ENCODE measurements around the gene SGMS1.
"Not testable (repeated sequence)": the region's sequence is repeated elsewhere in the genome, so short reads cannot be mapped to it uniquely, and the experiment has no call there.

SGMS1 gene

DNA sequence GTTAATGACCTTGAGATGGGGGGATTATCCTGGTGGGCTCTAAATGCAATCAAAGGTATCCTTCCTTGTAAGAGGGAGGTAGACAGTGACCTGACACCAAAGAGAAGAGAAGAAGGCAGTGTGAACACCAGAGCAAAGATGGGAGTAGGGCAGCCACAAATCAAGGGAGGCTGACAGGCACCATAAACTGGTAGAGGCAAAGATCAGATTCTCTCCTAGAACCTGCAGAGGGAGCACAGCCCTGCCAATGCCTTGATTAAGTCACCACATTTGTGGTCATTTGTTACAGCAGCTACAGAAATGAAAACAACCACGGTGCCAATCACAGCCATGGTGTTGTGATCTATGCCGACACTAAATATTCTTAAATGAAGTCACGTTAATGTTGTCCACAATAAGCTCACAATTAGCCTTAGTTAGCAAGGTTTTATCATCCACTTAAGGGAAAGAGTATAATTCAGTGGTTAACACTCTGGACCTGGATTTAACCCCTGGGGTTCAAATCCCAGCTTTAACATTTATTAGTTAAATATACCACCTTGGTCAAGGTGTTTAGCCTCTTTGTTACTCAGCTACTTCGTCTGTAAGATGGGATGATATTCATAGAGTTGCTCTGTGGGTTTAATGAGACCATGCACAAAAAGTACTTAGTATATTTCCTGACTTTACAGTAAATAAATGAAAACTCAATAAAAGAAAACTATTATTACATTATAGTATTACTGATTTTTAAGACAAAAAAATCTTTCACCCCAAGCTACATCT is 70.8 kb downstream of the SGMS1 start:
- DNase-seq = no peak

DNA sequence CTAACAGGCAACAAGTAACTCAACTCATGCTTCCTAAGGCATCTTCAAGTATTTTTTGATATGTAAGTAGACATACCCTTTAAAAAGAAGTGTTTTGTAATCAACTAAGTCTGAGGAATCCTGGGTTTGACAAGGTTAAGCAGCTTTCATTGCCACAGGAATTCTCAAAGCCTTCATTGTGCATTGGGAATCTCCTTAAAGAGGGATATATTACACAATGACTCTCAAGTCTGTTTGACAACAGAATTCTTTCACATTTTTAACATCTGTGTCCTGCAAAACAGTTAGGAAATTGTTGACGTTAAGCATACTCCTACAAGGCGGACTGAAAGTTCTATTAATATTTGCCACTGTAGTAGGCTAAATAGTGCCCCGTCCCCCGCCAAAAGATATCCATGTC is 71.4 kb downstream of the SGMS1 start:
- DNase-seq = no peak

DNA sequence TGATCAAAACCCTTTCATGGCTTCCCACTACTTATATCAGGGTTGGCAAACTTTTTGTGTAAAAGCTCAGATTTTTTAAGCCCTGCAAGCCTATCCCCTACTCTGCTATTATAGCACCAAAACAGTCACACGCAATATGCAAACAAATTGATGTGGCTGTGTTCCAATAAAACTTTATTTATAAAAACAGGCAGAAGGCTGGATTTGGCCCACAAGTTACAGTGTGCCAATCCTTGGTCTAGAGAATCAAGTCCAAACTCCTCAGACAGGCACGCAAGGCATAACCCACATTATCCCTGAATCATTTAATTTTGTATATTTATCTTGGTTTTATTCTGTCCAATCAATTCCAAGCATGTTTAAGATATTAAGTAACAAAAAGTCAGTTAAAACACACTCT is 71.9 kb downstream of the SGMS1 start:
- no peak for DNase-seq

DNA sequence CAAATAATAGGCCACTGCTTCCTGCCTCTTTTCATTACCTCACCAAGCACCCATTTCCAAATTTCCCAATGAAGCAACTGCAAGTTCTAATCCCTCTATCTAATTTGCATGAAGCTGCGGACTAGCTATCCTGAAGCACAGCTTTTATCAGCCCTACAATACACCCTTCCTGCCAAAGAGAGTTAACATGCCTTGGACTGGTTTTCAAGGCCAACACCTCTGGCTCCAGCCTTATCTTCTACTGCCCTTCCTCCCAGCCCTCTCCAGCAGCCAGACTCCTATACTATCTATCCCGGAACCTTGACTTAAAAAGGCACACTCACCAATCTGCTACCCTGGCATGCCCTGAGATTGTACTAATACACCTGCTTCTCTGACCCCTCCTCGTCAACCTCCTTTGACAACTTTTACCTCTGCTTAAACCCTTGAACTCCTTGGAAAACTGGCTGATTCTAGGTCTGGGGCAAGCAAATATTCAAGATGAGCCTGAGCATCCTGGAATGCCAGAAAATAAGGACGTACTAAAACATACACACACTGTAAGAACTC is 73.4 kb downstream of the SGMS1 start:
- no peak for DNase-seq

DNA sequence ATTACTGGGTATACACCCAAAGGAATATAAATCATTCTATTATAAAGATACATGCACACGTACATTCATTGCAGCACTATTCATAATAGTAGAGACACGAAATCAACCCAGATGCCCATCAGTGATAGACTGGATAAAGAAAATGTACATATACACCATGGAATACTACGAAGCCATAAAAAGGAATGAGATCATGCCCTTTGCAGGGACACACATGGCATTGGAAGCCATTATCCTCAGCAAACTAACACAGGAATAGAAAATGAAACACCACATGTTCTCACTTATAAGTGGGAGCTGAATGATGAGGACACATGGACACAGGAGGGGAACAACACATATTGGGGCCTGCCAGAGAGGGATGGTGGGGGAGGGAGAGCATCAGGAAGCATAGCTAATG is 74.6 kb downstream of the SGMS1 start:
- not testable (repeated sequence) for DNase-seq

DNA sequence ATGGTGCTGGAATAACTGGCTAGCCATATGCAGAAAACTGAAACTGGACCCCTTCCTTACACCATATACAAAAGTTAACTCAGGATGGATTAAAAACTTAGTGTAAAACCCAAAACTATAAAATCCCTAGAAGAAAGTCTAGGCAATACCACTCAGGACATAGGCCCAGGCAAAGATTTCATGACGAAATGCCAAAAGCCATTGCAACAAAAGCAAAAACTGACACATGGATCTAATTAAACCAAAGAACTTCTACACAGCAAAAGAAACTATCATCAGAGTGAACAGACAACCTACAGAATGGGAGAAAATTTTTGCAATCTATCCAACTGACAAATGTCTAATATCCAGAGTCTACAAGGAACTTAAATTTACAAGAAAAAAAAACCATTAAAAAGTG is 75.3 kb downstream of the SGMS1 start:
- not testable (repeated sequence) for DNase-seq

DNA sequence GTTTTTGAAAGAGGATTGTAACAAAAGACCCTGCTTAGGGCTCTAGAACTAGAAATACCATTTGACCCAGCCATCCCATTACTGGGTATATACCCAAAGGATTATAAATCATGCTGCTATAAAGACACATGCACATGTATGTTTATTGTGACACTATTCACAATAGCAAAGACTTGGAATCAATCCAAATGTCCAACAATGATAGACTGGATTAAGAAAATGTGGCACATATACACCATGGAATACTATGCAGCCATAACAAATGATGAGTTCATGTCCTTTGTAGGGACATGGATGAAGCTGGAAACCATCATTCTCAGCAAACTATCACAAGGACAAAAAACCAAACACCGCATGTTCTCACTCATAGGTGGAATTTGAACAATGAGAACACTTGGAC is 77.5 kb downstream of the SGMS1 start:
- not testable (repeated sequence) for DNase-seq

DNA sequence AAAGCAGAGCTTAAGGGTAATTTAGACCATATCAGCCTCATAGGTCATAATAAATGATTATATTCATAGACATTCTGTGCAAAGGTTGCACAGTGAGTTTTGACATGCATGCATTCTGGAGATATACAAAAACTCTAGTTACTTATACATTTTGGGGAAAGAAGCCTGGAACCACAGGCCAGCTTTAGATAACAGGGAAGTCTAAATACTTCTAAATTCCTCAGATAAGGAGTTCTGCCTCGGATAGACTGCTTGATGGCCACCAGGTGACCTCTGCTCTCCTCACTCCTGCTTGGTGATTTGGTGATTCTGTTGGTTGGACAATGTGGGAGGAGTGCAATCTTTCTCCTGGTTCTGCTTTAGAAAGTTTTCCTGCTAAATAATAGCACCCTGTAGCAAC is 77.9 kb downstream of the SGMS1 start:
- DNase-seq = no peak

DNA sequence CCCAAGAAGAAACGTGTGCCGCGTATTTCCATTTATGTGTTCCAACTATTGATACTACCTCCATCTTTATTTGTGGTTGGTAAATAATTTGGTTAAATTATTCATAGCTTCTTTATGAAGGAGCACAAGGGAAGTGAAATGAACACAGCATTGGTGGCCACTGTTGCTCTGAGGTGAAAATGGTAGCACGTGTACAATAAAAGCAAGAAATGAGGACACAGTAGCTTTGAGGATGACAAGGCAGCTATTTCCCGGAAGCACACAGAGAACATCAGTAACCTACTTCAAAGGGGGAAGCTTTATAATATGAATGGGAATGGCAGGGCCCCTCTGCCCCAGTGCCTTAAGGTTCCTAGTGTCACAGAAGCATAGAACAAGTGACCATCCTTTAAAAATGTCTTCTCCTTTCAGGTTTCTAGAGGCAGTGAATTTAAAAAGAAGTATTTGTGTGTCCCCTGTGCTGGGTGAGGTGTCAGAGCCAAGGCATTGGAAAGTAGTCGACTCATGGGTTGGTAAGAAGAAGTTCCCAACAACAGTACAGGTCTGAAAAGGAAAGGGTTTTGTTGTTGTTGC is 78.8 kb downstream of the SGMS1 start:
- no peak for DNase-seq

DNA sequence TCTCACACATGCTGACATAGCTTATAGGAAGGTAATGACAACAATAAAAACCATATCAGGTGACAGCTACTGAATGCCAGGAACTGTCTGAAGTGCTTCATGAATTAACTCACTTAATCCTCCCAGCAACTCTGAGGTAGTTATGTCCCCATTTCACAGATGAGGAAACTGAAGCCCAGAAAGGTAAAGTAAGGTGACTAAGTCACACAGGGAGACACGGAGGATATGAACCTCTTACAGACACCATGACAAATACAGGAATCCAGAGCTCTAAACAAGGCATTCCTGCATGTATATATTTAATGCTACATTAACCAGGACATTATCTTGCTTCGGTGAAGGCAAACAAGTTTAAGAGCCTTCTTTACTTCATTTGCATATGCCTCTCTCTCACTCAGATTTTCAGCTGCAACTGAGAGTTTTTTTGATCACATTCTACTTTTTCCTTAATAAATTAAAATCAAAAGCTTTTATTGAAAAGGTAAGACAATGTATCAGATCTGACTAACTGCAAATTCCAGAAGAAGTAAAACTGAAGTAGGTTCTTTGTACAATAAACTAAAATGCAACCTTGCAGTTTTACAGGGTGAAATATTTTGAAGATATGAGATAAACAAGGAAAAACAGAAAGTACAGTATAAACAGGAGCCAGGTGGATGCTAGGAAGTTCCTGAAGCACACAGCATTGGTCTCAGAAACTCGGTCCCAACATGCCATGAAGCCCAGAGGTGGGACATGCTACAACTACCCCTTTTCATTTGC is 79.5 kb downstream of the SGMS1 start:
- DNase-seq = no peak

DNA sequence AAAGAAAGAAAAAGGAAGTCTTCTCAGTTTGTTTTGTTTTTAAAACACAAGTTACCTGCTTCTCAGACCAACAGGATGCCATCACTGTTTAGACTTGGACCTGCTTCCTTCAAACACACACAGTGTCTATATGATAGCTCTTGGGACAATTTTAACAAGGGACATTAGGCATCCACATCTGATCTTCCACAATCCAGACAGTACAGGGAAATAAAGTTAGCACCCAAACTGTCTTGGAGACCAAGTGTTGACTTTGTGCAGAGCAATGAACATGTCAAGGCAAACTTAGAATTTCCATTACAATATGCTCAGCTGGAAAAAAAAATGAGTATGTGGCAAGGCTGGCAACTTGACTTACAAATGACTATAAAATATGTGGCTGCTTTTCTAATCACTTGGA is 80.9 kb downstream of the SGMS1 start:
- DNase-seq = no peak

DNA sequence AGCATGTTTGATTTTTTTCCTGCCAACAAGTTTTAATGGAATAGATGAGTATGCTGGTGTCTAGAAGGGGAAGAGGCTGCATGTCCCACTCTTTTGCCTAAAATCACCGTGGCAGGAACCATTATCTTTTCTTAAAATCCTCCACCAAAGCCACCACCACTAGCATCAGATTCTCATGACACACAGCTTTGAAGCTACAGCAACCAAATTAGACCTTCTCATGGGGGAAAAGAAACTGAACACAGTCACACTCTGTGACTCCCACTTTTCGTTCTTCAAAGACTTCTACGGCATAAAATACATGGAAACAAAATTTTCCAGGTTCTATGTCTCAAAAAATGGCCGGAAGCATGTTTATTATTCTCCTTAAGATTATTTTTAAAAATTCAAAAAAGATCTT is 81.8 kb downstream of the SGMS1 start:
- DNase-seq = no peak

DNA sequence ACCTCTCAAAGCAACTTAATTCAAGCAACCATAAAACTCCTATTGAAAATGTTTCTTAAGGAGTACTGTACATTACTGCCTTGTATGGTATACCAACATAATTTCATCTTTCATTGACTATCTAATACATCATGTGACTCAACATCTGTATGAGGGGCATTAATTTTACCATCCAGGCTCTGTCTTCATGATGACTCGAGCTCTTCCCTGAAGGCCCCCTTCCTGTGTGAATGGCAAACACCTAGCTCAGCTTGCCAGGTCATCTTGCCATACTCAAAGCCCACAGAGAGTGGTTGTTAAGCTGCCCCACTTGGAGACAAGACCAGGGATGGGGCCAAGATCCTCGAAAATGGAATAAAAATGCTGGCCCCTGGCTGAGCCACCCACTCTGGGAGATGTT is 82.4 kb downstream of the SGMS1 start:
- no peak for DNase-seq

DNA sequence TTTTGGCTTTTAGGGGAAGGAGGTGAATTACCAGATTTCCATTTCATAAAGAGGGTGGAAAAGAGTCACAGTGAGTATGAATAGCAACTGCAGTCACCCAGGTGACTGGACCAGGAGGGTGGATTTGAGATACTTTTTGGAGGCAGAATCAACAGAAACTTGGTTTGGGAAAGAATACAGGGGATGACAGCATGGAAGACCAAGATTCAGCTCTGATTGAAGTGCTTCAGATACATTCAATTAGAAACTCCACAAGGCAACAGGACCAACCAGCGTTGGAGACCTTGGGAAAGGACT is 83.0 kb downstream of the SGMS1 start:
- no peak for DNase-seq

DNA sequence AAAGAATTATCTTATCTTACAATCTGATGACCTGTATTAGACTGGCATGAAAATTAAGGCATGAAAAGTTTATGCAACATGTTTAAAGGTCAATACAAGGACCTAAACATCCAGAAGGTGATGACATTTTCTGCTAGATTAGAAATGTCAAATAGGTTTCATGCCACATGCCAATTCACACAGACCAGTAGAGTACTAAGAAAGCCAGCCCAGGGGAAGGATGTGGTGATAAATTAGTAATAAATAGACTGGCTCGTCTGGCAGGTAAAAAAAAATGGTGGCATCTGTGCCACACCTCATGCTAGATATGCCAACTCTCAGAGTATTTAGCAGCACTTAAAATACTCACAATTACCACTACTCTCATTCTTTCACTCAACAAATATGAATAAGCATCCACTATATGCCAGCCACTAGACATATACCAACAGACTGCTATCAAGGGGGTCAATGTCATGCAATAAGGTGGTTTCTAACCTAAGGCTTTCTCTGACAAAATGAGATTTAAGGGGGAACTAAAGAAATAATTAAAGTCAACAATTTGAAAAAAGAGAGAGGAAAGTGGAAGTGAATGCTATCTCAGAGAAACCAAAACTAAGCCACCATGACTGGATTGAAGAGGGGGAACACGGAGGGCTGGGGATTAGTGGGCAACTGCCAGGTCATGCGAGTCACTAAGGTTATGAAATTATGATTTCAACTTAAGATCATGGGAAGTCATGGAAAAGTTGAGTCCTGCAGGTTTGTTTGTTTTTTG is 83.5 kb downstream of the SGMS1 start:
- DNase-seq = no peak

DNA sequence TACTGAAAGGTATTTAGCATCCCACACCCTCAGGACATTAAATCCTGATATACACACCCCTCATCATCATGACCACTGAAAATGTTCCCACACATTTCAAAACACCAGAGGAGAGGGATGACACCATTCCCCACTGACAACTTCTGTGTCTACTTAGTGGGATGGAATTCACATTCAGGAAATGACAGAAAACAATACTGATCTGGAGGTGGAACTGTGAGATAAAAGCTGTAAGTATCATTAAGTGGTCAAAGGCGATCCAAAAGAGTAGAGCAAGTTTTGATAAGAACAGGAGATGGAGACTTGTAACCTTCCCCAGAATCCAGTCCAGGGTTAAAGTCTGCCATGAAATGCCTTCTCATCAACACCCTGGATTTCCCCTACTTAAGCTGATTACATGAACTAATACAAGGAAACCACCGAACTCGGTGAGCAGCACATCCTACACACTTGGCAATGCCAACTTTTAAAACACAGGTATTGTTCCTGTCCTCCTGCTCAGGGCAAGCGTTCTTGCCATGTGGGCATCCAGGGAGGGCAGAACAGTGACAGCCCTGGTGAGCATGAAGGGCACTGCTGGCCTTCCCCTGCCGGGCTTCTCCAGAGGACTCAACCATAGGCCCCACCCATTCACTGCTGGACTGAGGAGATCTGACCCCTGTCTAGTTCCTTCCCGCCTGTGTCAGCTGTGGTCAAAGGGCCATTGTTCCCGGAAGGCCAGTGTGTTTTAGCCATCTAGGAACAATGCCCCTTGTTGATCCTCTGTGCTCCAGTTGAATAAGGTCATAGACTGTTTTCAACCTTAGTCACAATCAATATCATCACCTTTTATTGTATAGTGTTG is 85.0 kb downstream of the SGMS1 start:
- DNase-seq = no peak

DNA sequence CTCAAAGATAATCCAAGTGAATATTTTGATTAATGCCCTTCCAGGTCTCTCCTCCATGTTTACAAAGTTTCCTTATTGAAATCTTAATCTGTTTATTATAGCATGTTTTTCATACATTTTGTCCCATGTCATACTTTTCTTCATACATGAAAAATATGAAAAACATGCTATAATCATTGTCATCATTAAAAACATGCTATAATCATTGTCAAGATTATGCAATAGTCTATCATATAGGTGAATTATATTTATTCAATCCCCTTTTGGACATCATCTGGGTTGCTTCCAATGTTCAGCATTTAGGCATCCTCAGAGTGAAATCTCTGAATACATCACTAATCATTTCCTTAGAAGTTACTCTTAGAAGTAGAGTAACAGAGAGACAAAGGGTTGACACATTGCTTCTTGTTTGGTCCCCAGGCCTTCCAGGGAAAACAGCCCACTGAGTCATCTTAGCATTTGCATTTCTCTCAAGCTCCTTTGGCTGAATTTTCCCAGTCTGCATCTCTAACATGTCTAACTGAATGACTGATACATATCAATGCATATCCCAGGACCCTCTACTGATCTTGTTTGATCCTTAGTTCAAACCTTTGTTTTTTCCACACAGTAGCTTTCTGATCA is 87.0 kb downstream of the SGMS1 start:
- DNase-seq = no peak

DNA sequence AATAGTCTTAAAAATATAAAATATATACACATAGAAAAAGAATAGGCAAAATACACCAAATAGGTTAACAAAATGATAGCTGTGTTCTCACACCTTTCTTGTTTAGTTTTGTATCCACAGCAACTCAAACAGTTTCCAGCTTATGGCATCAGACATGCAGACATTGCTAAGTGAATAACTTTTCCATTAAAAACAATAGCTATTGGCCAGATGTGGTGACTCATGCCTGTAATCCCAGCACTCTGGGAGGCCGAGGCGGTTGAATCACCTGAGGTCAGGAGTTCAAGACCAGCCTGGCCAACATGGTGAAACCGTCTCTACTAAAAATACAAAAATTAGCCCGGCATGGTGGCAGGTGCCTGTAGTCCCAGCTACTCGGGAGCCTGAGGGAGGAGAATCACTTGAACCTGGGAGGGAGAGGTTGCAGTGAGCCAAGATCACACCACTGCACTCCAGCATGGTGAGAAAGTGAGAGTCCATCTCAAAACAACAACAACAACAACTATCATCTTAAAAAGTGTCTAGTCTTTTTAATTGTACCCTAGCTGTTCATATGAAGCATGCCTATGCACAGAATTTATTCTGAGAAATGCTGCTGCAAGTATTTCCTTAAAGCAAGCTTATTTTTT is 88.9 kb downstream of the SGMS1 start:
- not testable (repeated sequence) for DNase-seq

DNA sequence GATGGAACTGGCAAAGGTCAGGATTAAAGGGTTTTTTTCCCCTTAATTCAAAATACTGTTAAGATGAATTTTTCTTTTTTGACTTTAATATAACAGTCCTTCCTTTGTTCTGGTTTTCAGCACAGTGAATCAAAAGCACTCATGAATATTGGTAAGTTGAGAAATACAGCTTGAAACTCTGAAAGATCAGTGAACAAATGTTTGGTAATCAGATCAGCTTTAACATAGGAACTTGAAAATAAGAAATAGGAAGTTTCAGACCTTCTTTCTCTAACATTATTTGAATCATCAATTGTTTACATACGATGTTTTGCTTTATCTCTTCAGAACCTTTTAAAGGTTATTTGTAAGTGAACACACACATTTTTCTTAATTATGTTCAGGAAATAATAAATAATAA is 90.5 kb downstream of the SGMS1 start:
- no peak for DNase-seq

DNA sequence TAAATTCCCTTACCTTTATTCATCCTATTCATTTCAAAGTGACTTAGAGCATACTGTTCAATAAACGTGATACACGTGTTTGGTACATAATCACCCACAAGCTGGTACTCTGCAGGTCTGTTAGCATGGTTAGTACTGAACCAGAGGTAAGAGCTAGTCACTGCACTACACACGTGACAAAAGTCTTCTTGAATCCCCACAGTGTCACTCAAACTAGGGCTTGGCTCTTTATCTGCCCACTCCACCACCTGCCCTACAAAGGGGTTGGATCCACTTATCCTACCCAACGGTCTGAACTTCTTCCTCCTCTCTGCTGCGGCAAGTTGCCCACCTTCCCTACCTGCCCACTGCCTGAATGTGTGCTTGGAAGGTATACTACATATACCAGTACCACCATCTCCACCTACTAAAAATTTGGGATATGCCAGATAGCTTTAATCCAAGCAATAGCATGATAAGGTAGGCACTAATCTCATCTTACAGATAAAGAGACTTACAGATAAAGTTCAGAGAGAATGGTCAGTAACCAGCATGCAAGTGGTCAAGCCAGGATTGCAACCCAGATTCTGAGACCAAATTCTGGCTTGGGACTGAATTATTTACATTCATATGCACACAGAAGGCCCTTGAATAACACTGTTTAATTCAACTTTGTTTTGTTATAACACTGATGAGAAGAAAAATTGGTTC is 92.2 kb downstream of the SGMS1 start:
- DNase-seq = no peak

DNA sequence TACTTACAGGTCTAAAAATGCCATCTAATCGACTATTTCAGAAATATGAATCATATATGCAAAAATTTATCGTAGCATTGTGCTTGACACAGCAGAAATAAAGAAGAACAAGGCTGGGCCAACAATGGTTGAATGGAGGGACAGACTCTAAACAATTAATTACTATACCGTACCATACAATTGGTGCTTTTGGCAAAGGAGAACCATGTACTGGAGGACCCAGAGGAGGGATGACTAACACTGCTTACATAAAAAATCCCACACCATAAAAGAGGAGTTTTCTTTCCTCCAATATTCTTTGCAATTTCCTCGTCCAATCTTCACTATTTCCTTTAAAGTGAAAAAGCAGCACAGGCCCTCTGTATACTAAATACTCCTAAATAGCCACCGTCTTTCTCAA is 94.1 kb downstream of the SGMS1 start:
- DNase-seq = no peak

All from activated effector memory CD4-positive, alpha-beta T cell treated with Interleukin-2 at 50 U/mL for 16 hours (primary cell).